Daoy (cell line): ENCODE results near the gene IMMP2L. TPM values are rescaled to one million over a fixed set of nuclear protein-coding genes. Genes with fewer than 3 reads are reported as not detected.
"Not testable (repeated sequence)": the region's sequence is repeated elsewhere in the genome, so short reads cannot be mapped to it uniquely, and the experiment has no call there.

Source experiments
- DNase-seq: peaks from one replicate; pipeline ENCODE4 v3.0.0-alpha.2; 2015; ENCODE audit warnings: low read depth
- total RNA-seq: library from RNA; depleted of rRNA; stranded (reverse); fragments of >200 nt; shearing (Covaris generic); gene quantifications from 2 replicates; pipeline ENCODE4 v1.2.3, GENCODE V29; 2014

The IMMP2L gene
- total RNA-seq, 1 experiment from 2014 or later, result 17.7 TPM

- no peak for DNase-seq
These were observed 223.3 kb downstream of the IMMP2L start for GRCh38 chr7:111339006-111339405.

DNA sequence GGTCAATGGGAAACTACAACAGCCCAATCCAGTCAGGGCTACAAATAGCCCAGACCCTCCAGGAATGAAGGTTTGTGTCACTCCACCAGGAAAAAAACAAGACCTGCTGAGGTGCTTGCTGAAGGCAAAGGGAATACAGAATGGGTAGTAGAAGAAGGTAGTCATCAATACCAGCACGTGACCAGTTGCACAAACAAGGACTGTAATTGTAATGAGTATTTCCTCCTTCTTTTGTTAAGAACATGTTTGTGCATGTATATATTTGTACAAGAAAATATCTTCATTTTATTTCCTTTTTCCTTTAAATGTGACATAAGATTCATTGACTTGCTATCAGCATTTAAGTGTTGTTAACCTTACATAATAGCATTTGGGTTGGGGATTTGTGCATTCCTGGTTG, 229.3 kb downstream of the IMMP2L start:
- no peak for DNase-seq

DNA sequence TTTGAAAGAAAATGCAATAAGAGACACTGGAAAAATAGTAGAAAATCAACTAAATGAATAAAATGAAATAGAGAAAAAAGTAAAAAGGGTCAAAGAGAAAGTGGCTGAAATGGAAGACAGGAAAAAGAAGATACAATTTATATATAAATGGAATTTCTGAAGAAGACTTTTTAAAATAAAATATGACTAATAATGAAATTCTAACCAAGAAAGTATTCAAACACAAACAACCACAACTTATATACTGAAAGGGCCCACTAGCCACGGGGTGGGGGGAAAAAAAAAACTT, 232.1 kb downstream of the IMMP2L start:
- DNase-seq, result no peak

- no peak for DNase-seq
These were observed 232.7 kb downstream of the IMMP2L start for GRCh38 chr7:111329367-111330234.

DNA sequence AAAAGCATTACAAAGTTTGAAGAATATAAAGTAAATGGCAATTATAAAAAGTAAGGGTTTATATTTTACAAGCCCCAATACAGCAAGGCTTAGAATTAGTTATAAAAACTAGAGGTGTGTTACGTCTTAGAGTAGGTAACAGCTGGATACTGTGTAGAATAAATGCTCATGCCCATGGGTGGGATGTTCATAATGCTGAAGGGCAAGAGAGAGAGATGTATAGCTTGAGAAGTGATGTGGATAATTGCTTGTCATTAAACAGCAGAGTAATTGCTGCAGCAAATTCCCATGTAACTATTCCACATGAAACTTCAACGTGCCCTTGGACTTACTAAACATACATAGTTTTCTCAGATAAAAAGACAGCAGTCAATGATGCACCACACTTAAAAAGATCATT, 233.8 kb downstream of the IMMP2L start:
- DNase-seq, result no peak

DNA sequence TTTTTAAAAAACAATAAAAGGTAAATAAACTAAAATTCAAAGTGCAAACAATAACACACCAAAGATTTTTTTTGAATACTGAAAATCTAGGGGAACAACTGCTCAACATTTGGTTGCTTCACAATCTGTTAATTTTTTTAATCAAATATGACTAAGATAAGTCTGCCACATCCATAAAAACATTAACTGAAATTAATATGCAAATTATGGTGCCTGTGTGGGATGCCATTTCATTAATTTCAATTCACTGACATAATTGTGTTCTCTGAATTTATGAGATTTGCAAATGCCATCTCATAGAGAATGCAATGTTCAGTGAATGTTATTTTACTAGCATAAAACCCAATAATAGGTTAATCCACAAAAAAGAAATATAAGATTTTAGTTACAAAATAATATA, 237.5 kb downstream of the IMMP2L start:
- no peak for DNase-seq

DNA sequence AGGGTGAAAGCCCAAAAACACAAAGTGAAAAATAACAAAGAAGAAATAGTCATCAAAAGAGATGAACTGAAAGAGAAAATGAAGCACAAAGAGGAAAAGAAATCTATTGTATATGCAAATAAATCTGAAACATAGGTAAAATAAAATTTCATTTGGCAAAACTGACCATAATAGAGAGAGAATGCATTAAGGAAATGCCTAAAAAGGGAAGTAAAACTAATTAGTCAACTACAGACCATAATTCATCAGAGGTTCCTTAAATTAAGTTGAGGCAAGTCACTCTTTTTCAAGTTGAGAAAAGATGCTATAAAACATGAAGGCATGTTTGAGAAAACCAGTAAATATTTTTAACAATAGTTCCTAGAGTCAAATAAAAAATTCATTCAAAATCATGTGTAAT, 238.1 kb downstream of the IMMP2L start:
- no peak for DNase-seq

DNA sequence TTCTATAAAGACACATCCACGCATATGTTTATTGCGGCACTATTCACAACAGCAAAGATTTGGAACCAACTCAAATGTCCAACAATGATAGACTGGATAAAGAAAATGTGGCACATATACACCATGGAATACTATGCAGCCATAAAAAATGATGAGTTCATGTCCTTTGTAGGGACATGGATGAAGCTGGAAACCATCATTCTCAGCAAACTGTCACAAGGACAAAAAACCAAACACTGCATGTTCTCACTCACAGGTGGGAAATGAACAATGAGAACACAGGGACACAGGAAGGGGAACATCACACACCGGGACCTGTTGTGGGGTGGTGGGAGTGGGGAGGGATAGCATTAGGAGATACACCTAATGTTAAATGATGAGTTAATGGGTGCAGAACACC, 238.6 kb downstream of the IMMP2L start:
- DNase-seq, result not testable (repeated sequence)

GRCh38 chr7:111320133-111320532, 242.2 kb downstream of the IMMP2L start:
- DNase-seq, result no peak

DNA sequence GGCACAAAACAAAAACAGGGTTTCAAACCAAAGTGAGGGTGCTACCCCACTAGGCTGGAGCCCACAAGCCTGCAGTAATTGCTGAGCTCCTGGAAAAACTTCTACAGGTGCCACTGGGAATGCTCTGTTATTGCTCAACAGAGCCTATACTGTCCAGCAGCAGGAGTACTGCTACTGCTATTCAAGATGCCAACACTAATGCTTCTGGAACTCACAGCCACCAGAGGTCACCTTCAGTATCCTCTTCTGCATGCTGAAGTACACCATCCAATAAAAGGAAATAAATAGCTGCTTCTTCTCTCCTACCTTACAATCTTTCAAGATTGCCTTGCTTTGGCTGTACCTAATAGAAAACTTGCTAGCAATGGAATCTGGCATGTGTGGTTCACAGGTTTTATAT, 249.3 kb downstream of the IMMP2L start:
- no peak for DNase-seq

- DNase-seq, result no peak
These were observed 253.6 kb downstream of the IMMP2L start for GRCh38 chr7:111308691-111309090.

DNA sequence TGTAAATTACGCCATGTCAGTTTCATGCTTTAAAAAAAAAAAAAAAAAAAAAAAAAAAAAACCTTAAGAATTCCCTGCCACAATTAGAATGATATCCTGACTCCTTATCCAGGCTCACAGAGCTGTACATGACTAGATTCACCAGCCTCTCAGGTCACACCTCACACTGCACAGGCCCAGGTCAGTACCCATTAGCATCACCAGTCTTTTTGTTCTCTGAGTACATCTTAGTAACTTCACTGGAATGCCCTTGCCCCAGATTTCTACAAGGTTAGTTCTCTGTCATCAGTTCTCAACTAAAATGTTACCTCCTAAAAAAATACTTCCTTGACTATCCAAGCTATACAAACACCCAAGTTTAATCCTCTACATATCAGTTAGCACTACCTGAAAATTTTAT, 260.4 kb downstream of the IMMP2L start:
- no peak for DNase-seq

- DNase-seq, result no peak
These were observed 267.8 kb downstream of the IMMP2L start for GRCh38 chr7:111294494-111294893.

DNA sequence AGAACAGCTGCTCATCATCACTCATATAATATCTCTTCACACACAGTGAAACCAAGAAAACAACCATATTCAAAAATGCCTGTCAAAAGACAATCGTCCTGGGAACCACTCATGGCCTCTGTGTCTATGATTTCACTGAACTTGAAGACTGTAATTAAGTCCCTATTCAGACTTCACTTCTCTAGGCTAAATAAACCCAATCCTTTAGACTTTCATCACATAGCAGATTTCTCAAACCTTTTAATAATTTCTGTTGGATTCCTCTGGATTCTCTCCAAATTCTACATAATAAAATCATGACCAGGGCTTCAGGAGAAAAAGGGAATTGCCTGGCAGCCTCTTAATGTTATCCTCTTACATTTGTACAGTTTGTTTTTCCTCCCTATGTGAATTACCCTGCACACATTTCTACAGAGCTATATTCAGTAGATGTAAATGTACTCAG, 270.2 kb downstream of the IMMP2L start:
- no peak for DNase-seq

DNA sequence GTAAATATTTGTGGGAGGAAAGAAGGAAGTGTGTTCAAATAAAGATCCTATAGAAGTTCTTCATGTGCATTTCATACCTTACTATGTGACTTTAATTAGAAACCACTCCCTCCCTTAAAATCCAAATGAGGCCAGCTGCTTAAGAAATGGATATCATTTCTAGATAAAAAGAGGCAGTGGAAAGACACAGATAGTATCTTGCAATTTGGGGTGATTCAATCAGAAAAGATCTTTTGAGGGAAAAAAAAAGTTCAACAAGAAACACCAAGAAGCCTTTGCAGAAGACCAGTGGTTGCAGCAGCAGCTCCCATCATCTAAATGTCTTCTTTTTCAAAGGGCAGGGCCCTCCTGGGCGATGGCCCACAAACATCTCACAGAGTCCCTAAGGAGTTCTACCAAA, 271.3 kb downstream of the IMMP2L start:
- DNase-seq, result no peak

GRCh38 chr7:111290419-111290818, 271.9 kb downstream of the IMMP2L start:
- DNase-seq, result no peak

- not testable (repeated sequence) for DNase-seq
These were observed 273.9 kb downstream of the IMMP2L start for GRCh38 chr7:111288441-111288840.

DNA sequence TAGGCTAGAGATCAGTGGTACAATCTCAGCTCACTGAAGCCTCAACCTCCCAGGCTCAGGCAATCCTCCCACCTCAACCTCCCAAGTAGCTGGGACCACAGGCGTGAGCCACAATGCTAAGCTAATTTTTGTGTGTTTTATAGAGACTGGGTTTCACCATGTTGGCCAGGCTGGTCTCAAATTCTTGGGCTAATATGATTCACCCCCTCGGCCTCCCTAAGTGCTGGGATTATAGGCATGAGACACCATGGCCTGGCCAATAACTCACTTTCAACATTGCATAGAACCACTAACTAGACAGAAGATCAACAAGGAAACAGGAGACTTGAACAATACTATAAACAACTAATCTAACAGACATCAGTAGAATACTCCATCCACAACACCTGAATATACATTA, 279.7 kb downstream of the IMMP2L start:
- DNase-seq, result peak; percentile 55

GRCh38 chr7:111274857-111275256, 287.4 kb downstream of the IMMP2L start:
- no peak for DNase-seq

- DNase-seq, result no peak
These were observed 290.2 kb downstream of the IMMP2L start for GRCh38 chr7:111272092-111272491.

- not testable (repeated sequence) for DNase-seq
These were observed 291.5 kb downstream of the IMMP2L start for GRCh38 chr7:111270794-111271193.

- DNase-seq, result no peak
These were observed 293.4 kb downstream of the IMMP2L start for GRCh38 chr7:111268941-111269340.

GRCh38 chr7:111266613-111267012, 295.7 kb downstream of the IMMP2L start:
- DNase-seq, result no peak

DNA sequence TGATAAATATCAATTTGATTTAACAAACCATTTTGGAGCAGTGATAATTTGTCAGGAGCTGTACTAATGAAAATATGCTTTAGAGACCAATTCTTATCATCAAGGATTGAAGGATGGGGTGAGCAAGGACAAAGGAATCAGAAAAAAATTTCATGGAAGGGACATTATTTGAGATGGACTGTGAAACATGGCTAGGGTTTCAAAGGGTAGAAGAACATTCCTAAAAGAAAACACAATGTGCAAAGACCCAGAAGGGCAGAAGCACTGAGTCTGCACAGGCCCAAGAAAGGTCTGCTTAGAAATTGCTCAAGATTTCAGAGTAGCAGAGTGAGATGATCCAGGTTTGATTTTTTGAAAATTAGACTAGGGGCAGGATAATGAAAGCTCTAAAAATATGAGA, 296.9 kb downstream of the IMMP2L start:
- no peak for DNase-seq
